Globus pallidus (tissue), 1 donor: ENCODE measurements around the gene AHRR.
"Not testable (repeated sequence)": the region's sequence is repeated elsewhere in the genome, so short reads cannot be mapped to it uniquely, and the experiment has no call there.

Experiments used
- DNase-seq: peaks from one replicate; pipeline ENCODE4 v3.0.0-alpha.2; 2015; ENCODE audit warnings: low spot score

Gene AHRR

GRCh38 chr5:378976-379742, 57.6 kb downstream of the AHRR start:
- no peak for DNase-seq

GRCh38 chr5:380701-381309, 59.3 kb downstream of the AHRR start:
- no peak for DNase-seq

- DNase-seq = no peak
These were observed 61.6 kb downstream of the AHRR start for GRCh38 chr5:383066-383465.

GRCh38 chr5:383621-384020, 62.1 kb downstream of the AHRR start:
- DNase-seq = no peak

- not testable (repeated sequence) for DNase-seq
These were observed 63.1 kb downstream of the AHRR start for GRCh38 chr5:384576-384975.

GRCh38 chr5:385321-385720, 63.8 kb downstream of the AHRR start:
- no peak for DNase-seq

- DNase-seq = no peak
These were observed 65.2 kb downstream of the AHRR start for GRCh38 chr5:386432-387341.

GRCh38 chr5:387491-388265, 66.2 kb downstream of the AHRR start:
- DNase-seq = no peak

- no peak for DNase-seq
These were observed 67.0 kb downstream of the AHRR start for GRCh38 chr5:388266-389196.

- DNase-seq = no peak
These were observed 67.8 kb downstream of the AHRR start for GRCh38 chr5:389197-389821.

- no peak for DNase-seq
These were observed 68.5 kb downstream of the AHRR start for GRCh38 chr5:389891-390622.

- no peak for DNase-seq
These were observed 69.3 kb downstream of the AHRR start for GRCh38 chr5:390623-391491.

- no peak for DNase-seq
These were observed 71.0 kb downstream of the AHRR start for GRCh38 chr5:392431-392988.

GRCh38 chr5:393846-394275, 72.3 kb downstream of the AHRR start:
- DNase-seq = no peak

- no peak for DNase-seq
These were observed 73.2 kb downstream of the AHRR start for GRCh38 chr5:394671-395155.

- no peak for DNase-seq
These were observed 73.8 kb downstream of the AHRR start for GRCh38 chr5:395156-395920.

- no peak for DNase-seq
These were observed 74.5 kb downstream of the AHRR start for GRCh38 chr5:395921-396530.
